HepG2 (cell line): ENCODE results near the gene RHO. TPM values are rescaled to one million over a fixed set of nuclear protein-coding genes. Genes with fewer than 3 reads are reported as not detected.

Experiments used
- ATAC-seq: fragments of 200-7000 bp; cut with Tn5 transposase; 3 replicates; pipeline ENCODE4 v1.9.1; 2020; ENCODE audit warnings: mild to moderate bottlenecking, moderate library complexity
- BruUV-seq: library from RNA; stranded (reverse); fragments of 400-500 nt; replicated peaks from 2 replicates; lab custom pipeline; 2021; lab: Mats Ljungman, UMichigan
- CTCF ChIA-PET: fragments of 300-600 bp; formaldehyde crosslinking; extraction: SDS; loops from one replicate; lab custom pipeline; 2021; ENCODE audit warnings: low total read pairs, inconsistent platforms, low intra/inter-chr PET ratio; lab: Yijun Ruan, JAX
- POLR2A ChIA-PET: fragments of 350-600 bp; sonication (Branson Sonifier 250); formaldehyde crosslinking; loops from one replicate; lab custom pipeline; 2020; ENCODE audit warnings: antibody characterized with exemption, inconsistent platforms; lab: Yijun Ruan, JAX
- DNase-seq: peaks from one replicate; pipeline ENCODE4 v3.0.0-alpha.2; 2015; ENCODE audit warnings: low spot score
- FAIRE-seq: peaks from 3 replicates; lab custom pipeline; 2011; peaks lifted over from hg19 to GRCh38; lab: Jason Lieb, UNC
- H2AFZ ChIP-seq: one replicate; pipeline ENCODE4 v1.6.1; 2011; ENCODE audit warnings: low read length, inconsistent platforms
- H3K27ac ChIP-seq: fragments of 300-600 bp; 3 replicates; pipeline ENCODE4 v1.8.0; 2011; ENCODE audit warnings: mixed run types, mild to moderate bottlenecking, mixed read lengths, low read length, inconsistent platforms; ENCODE audit not compliant: insufficient read depth; ENCODE audit errors: extremely low read length
- H3K27me3 ChIP-seq, 2 experiments: fragments of 200-600 bp in 1 of 2; 2 replicates in 1 of 2; 3 replicates in 1 of 2; pipeline versions ENCODE4 v1.6.0 to v1.8.0; 2011; ENCODE audit warnings: low read length in 2 of 2, mild to moderate bottlenecking in 2 of 2, moderate library complexity in 2 of 2, inconsistent platforms in 1 of 2; ENCODE audit not compliant: insufficient read depth in 2 of 2, control insufficient read depth in 1 of 2
- H3K36me3 ChIP-seq, 2 experiments: fragments of 200-600 bp in 1 of 2; replicated peaks in 1 of 2; 2 replicates in 1 of 2; 3 replicates in 1 of 2; pipeline versions ENCODE4 v1.5.1 to v1.8.0; 2011; ENCODE audit warnings: low read length in 2 of 2, inconsistent platforms in 1 of 2; ENCODE audit not compliant: insufficient read depth in 2 of 2, control insufficient read depth in 1 of 2
- H3K4me1 ChIP-seq: 2 replicates; pipeline ENCODE4 v1.5.1; 2012; ENCODE audit warnings: low read length, inconsistent platforms; ENCODE audit not compliant: insufficient read depth
- H3K4me2 ChIP-seq: 2 replicates; pipeline ENCODE4 v1.6.0; 2011; ENCODE audit warnings: low read depth, low read length, inconsistent platforms
- H3K4me3 ChIP-seq, 3 experiments: fragments of 200-600 bp in 1 of 3; sonication (generic), shearing (Covaris generic) in 1 of 3; replicated peaks in 1 of 3; 2 replicates each; pipeline ENCODE4 v1.5.1; 2011 to 2016; ENCODE audit warnings: low read length in 3 of 3, inconsistent platforms in 2 of 3, low read depth in 2 of 3, mild to moderate bottlenecking in 2 of 3, control low read depth in 1 of 3, mixed read lengths in 1 of 3; ENCODE audit not compliant: insufficient read depth in 1 of 3
- H3K79me2 ChIP-seq: one replicate; pipeline ENCODE4 v1.6.1; 2011; ENCODE audit warnings: low read length, inconsistent platforms; ENCODE audit not compliant: insufficient read depth
- H3K9ac ChIP-seq: 2 replicates; pipeline ENCODE4 v1.6.0; 2011; ENCODE audit warnings: mild to moderate bottlenecking, low read depth, low read length, inconsistent platforms; ENCODE audit not compliant: insufficient read depth
- H3K9me3 ChIP-seq: 2 replicates; pipeline ENCODE4 v1.5.1; 2012; ENCODE audit warnings: mild to moderate bottlenecking, low read length
- H4K20me1 ChIP-seq: 2 replicates; pipeline ENCODE4 v1.6.0; 2011; ENCODE audit warnings: inconsistent platforms, mild to moderate bottlenecking, low read length, moderate library complexity; ENCODE audit not compliant: insufficient read depth
- RERE ChIP-seq: IDR thresholded peaks from 2 replicates; pipeline ENCODE4 v1.6.1; 2016; ENCODE audit warnings: low read depth, missing genetic modification reagents, missing compliant biosample characterization
- ZFP36L1 ChIP-seq: sonication (generic); formaldehyde crosslinking; IDR thresholded peaks from 2 replicates; pipeline ENCODE4 v1.8.0; 2022; ENCODE audit warnings: mild to moderate bottlenecking, missing genetic modification reagents, moderate library complexity
- ZNF629 ChIP-seq: sonication (generic); formaldehyde crosslinking; conservative IDR thresholded peaks from 2 replicates; pipeline ENCODE4 v1.5.0; 2020; ENCODE audit warnings: missing genetic modification reagents
- WGBS: methylation state at CpG from one replicate; pipeline ENCODE4 v1.1.6; 2017; ENCODE audit warnings: low lambda C conversion rate; 5-methylcytosine and 5-hydroxymethylcytosine counted together
- in situ Hi-C: cut with HindIII; loops from 2 replicates; pipeline ENCODE4 v1.10.0; 2017; ENCODE audit warnings: low pct_unique_long_range_greater_than_20kb; ENCODE audit not compliant: extremely low pct_ligation_motif_present
- intact Hi-C: fragments of 100-400 bp; cut with micrococcal nuclease; formaldehyde crosslinking; loops from one replicate; pipeline ENCODE4 v1.10.0; 2022; ENCODE audit not compliant: unreplicated experiment
- polyA plus RNA-seq, 8 experiments: library from polyadenylated mRNA; depleted of rRNA in 3 of 8; stranded (reverse) in 7 of 8; unstranded in 1 of 8; fragments of >200 nt; fragmentation: Illumina TruSeq in 4 of 8; extraction: Trizol in 4 of 8; gene quantifications; 2 replicates each; pipeline versions ENCODE4 v1.2.1 to v1.2.3, GENCODE V29; 2011 to 2016; ENCODE audit warnings: low read depth in 4 of 8, missing spikeins in 1 of 8, mixed read lengths in 1 of 8; ENCODE audit not compliant: insufficient read depth in 1 of 8
- total RNA-seq, 5 experiments: library from RNA; depleted of rRNA; stranded (reverse); fragments of >200 nt; fragmentation: Illumina TruSeq; extraction: Trizol; gene quantifications; 2 replicates each; pipeline ENCODE4 v1.2.3, GENCODE V29; 2016; ENCODE audit warnings: low read depth in 1 of 5

RHO gene
- total and polyA plus RNA-seq, 2 of the 13 experiments (the other 11 are each of a cell fraction or from before 2014, with no cell fraction given), result not detected

- intact Hi-C loops (no loop called here), in situ Hi-C loops (no loop called here)
- ATAC-seq, result no peak
- POLR2A ChIA-PET, result no interaction called here
- H3K4me3 ChIP-seq, result no peak overlapping the region; a peak in 1 of 6 replicates
- H3K79me2 ChIP-seq, result no peaks in the 10 kb centered on the region
- no peak for FAIRE-seq
- peaks cover 49% of the 10 kb centered on the region for H3K4me1 ChIP-seq
- CTCF ChIA-PET, result no interaction called here
- peak; percentile 43; the same call in 1 of the 2 replicates for TF ChIP-seq ZNF629
- no peak for TF ChIP-seq ZFP36L1 (CRISPR knock-in tag)
- no peaks in the 10 kb centered on the region for H3K36me3 ChIP-seq
- no peak overlapping the region for H2AFZ ChIP-seq
- no peak overlapping the region for H3K4me2 ChIP-seq
- WGBS, result 82% methylated on average over 11 of the region's 12 CpGs
- no peaks in the 10 kb centered on the region; a peak in 1 of 5 replicates for H3K27me3 ChIP-seq
- no peak overlapping the region for H3K9ac ChIP-seq
- no peak overlapping the region for H3K27ac ChIP-seq
- DNase-seq, result no peak
- no peaks in the 10 kb centered on the region for H3K9me3 ChIP-seq
- BruUV-seq, result no TSS peak
- H4K20me1 ChIP-seq, result no peaks in the 10 kb centered on the region
These were observed 1.2 kb downstream of the RHO start for GRCh38 chr3:129529436-129530210.

DNA sequence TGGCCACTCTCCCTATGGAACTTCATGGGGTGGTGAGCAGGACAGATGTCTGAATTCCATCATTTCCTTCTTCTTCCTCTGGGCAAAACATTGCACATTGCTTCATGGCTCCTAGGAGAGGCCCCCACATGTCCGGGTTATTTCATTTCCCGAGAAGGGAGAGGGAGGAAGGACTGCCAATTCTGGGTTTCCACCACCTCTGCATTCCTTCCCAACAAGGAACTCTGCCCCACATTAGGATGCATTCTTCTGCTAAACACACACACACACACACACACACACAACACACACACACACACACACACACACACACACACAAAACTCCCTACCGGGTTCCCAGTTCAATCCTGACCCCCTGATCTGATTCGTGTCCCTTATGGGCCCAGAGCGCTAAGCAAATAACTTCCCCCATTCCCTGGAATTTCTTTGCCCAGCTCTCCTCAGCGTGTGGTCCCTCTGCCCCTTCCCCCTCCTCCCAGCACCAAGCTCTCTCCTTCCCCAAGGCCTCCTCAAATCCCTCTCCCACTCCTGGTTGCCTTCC, 1.9 kb downstream of the RHO start:
- Histone ChIP-seq H4K20me1 (no peaks in the 10 kb centered on the region), H3K27me3 (no peaks in the 10 kb centered on the region; a peak in 1 of 5 replicates), H3K27ac (no peak overlapping the region), H2AFZ (no peak overlapping the region), H3K9ac (no peak overlapping the region), H3K4me2 (no peak overlapping the region; the same call in 1 of the 2 replicates), H3K4me3 (no peak overlapping the region; a peak in 1 of 6 replicates), H3K4me1 (peaks cover 53% of the 10 kb centered on the region), H3K36me3 (no peaks in the 10 kb centered on the region), H3K79me2 (no peaks in the 10 kb centered on the region), H3K9me3 (no peaks in the 10 kb centered on the region)
- intact Hi-C loops (no loop called here), in situ Hi-C loops (no loop called here)
- no peak for DNase-seq
- BruUV-seq, result no TSS peak
- ChIA-PET CTCF (no interaction called here), POLR2A (interaction anchor here (1.5 kb wide), 1 partner anchor 66 kb away, joined by 4 read pairs; no protein-coding TSS in a partner anchor)
- ATAC-seq, result no peak
- peak; percentile 34 for FAIRE-seq
- 14% methylated on average over 6 of the region's 6 CpGs for WGBS
- TF ChIP-seq RERE (CRISPR knock-in tag), result no peak
